H9 (cell line): Measurements from ENCODE around the gene TXNRD1. TPM values are rescaled to one million over a fixed set of nuclear protein-coding genes. Genes with fewer than 3 reads are reported as not detected.

Experiments
- DNase-seq: peaks from one replicate; pipeline ENCODE4 v3.0.0-alpha.2; 2017
- H2AFZ ChIP-seq: one replicate; pipeline ENCODE4 v1.6.1; 2013; ENCODE audit warnings: mild to moderate bottlenecking, low read length, control low read depth, moderate library complexity
- H2AK5ac ChIP-seq: 2 replicates; pipeline ENCODE4 v1.6.1; 2013; ENCODE audit warnings: low read length, control low read depth, mixed read lengths; ENCODE audit not compliant: insufficient read length
- H2BK120ac ChIP-seq: one replicate; pipeline ENCODE4 v1.6.1; 2013; ENCODE audit warnings: low read depth, mild to moderate bottlenecking, low read length, control low read depth, inconsistent platforms; ENCODE audit not compliant: poor library complexity, severe bottlenecking
- H2BK12ac ChIP-seq: 2 replicates; pipeline ENCODE4 v1.6.1; 2013; ENCODE audit warnings: low read length, control low read depth, mixed read lengths, low read depth; ENCODE audit not compliant: insufficient read length
- H2BK15ac ChIP-seq: 2 replicates; pipeline ENCODE4 v1.6.1; 2013; ENCODE audit warnings: low read depth, low read length, control low read depth
- H2BK20ac ChIP-seq: one replicate; pipeline ENCODE4 v1.6.1; 2013; ENCODE audit warnings: low read depth, mild to moderate bottlenecking, low read length, control low read depth, inconsistent platforms; ENCODE audit not compliant: poor library complexity, severe bottlenecking
- H2BK5ac ChIP-seq: 2 replicates; pipeline ENCODE4 v1.6.1; 2013; ENCODE audit warnings: low read length, control low read depth, mixed read lengths; ENCODE audit not compliant: insufficient read length
- H3K14ac ChIP-seq: 2 replicates; pipeline ENCODE4 v1.6.1; 2013; ENCODE audit warnings: low read length, control low read depth; ENCODE audit not compliant: insufficient read depth
- H3K18ac ChIP-seq: 2 replicates; pipeline ENCODE4 v1.6.1; 2013; ENCODE audit warnings: low read depth, mild to moderate bottlenecking, mixed read lengths, low read length, control low read depth; ENCODE audit not compliant: insufficient read length
- H3K23ac ChIP-seq: 2 replicates; pipeline ENCODE4 v1.6.1; 2013; ENCODE audit warnings: low read length, control low read depth, mixed read lengths, low read depth; ENCODE audit not compliant: insufficient read length
- H3K23me2 ChIP-seq: 2 replicates; pipeline ENCODE4 v1.6.1; 2013; ENCODE audit warnings: low read depth, mild to moderate bottlenecking, mixed read lengths, low read length, control low read depth; ENCODE audit not compliant: insufficient read length, poor library complexity, severe bottlenecking
- H3K27ac ChIP-seq: 2 replicates; pipeline ENCODE4 v1.5.1; 2013; ENCODE audit warnings: low read length, control low read depth, mixed read lengths, low read depth; ENCODE audit not compliant: insufficient read length
- H3K27me3 ChIP-seq: 2 replicates; pipeline ENCODE4 v1.6.1; 2013; ENCODE audit warnings: low read length, control low read depth, inconsistent platforms; ENCODE audit not compliant: insufficient read depth
- H3K4ac ChIP-seq: 2 replicates; pipeline ENCODE4 v1.6.1; 2013; ENCODE audit warnings: low read depth, mild to moderate bottlenecking, control low read depth, inconsistent platforms, low read length, moderate library complexity
- H3K4me1 ChIP-seq: 2 replicates; pipeline ENCODE4 v1.6.1; 2013; ENCODE audit warnings: low read length, control low read depth, inconsistent platforms; ENCODE audit not compliant: insufficient read depth
- H3K4me2 ChIP-seq: 2 replicates; pipeline ENCODE4 v1.6.1; 2013; ENCODE audit warnings: low read length, control low read depth, mixed read lengths; ENCODE audit not compliant: insufficient read length, insufficient read depth
- H3K56ac ChIP-seq: 2 replicates; pipeline ENCODE4 v1.6.1; 2013; ENCODE audit warnings: low read depth, mild to moderate bottlenecking, mixed read lengths, low read length, control low read depth; ENCODE audit not compliant: insufficient read length
- H3K79me1 ChIP-seq: 2 replicates; pipeline ENCODE4 v1.6.1; 2013; ENCODE audit warnings: low read depth, mild to moderate bottlenecking, moderate library complexity, low read length, control low read depth, inconsistent platforms; ENCODE audit not compliant: insufficient read depth, poor library complexity, severe bottlenecking
- H3K79me2 ChIP-seq: 2 replicates; pipeline ENCODE4 v1.6.1; 2013; ENCODE audit warnings: low read length, control low read depth, inconsistent platforms; ENCODE audit not compliant: insufficient read depth
- H3K9ac ChIP-seq: 2 replicates; pipeline ENCODE4 v1.6.1; 2013; ENCODE audit warnings: low read length, control low read depth, mixed read lengths; ENCODE audit not compliant: insufficient read length; ENCODE audit errors: extremely low read depth
- H3K9me3 ChIP-seq: one replicate; pipeline ENCODE4 v1.6.1; 2013; ENCODE audit warnings: low read depth, low read length, inconsistent platforms; ENCODE audit not compliant: control insufficient read depth
- H3T11ph ChIP-seq: one replicate; pipeline ENCODE4 v1.6.1; 2013; ENCODE audit warnings: mild to moderate bottlenecking, low read length, control low read depth, inconsistent platforms
- H4K20me1 ChIP-seq: one replicate; pipeline ENCODE4 v1.6.1; 2013; ENCODE audit not compliant: control insufficient read depth, insufficient read length, insufficient read depth
- H4K5ac ChIP-seq: 2 replicates; pipeline ENCODE4 v1.6.1; 2013; ENCODE audit warnings: low read depth, mild to moderate bottlenecking, mixed read lengths, low read length, control low read depth; ENCODE audit not compliant: insufficient read length
- H4K8ac ChIP-seq: replicated peaks from 2 replicates; pipeline ENCODE4 v1.6.1; 2013; ENCODE audit warnings: low read length, control low read depth, mixed read lengths, low read depth; ENCODE audit not compliant: insufficient read length
- H4K91ac ChIP-seq: 2 replicates; pipeline ENCODE4 v1.6.1; 2013; ENCODE audit warnings: low read depth, mild to moderate bottlenecking, moderate library complexity, mixed read lengths, low read length, control low read depth; ENCODE audit not compliant: insufficient read length
- H3K27ac Mint-ChIP-seq, 3 experiments: 2 replicates in 2 of 3; 3 replicates in 1 of 3; pipeline ENCODE4 v1.8.0; 2020 to 2021; ENCODE audit warnings: mixed read lengths in 3 of 3, mild to moderate bottlenecking in 1 of 3, moderate library complexity in 1 of 3
- H3K27me3 Mint-ChIP-seq: 2 replicates; pipeline ENCODE4 v1.8.0; 2021; ENCODE audit warnings: low read depth, mild to moderate bottlenecking, moderate library complexity, mixed read lengths
- H3K36me3 Mint-ChIP-seq, 3 experiments: 2 replicates in 2 of 3; 3 replicates in 1 of 3; pipeline ENCODE4 v1.8.0; 2020 to 2021; ENCODE audit warnings: low read depth in 3 of 3, mixed read lengths in 3 of 3; ENCODE audit not compliant: insufficient read depth in 1 of 3
- H3K4me1 Mint-ChIP-seq, 2 experiments: 2 replicates each; pipeline ENCODE4 v1.8.0; 2020; ENCODE audit warnings: mixed read lengths in 2 of 2
- H3K4me3 Mint-ChIP-seq, 2 experiments: 2 replicates in 1 of 2; 3 replicates in 1 of 2; pipeline ENCODE4 v1.8.0; 2020 to 2021; ENCODE audit warnings: mild to moderate bottlenecking in 2 of 2, mixed read lengths in 2 of 2, moderate library complexity in 1 of 2
- H3K9me3 Mint-ChIP-seq, 2 experiments: 2 replicates in 1 of 2; 3 replicates in 1 of 2; pipeline ENCODE4 v1.8.0; 2020; ENCODE audit warnings: mild to moderate bottlenecking in 2 of 2, mixed read lengths in 2 of 2, moderate library complexity in 1 of 2
- WGBS: extraction: QIAGEN DNeasy Blood & Tissue Kit; methylation state at CpG from one replicate; pipeline ENCODE4 v1.1.7; 2013; ENCODE audit warnings: missing lambda C conversion rate, low lambda C conversion rate, mixed read lengths; ENCODE audit not compliant: insufficient read length; ENCODE audit errors: extremely low coverage; 5-methylcytosine and 5-hydroxymethylcytosine counted together
- total RNA-seq: library from RNA; stranded (reverse); gene quantifications from 2 replicates; pipeline ENCODE4 v1.2.1, GENCODE V29; 2021
- TF ChIP-seq, protein P1 (sequence below): fragments of 200-600 bp; sonication (generic); conservative IDR thresholded peaks from 3 replicates; pipeline ENCODE4 v1.8.0; 2021; ENCODE audit warnings: antibody characterized with exemption, mild to moderate bottlenecking

TXNRD1 gene
- total RNA-seq, 1 experiment from 2014 or later: 100 TPM

DNA sequence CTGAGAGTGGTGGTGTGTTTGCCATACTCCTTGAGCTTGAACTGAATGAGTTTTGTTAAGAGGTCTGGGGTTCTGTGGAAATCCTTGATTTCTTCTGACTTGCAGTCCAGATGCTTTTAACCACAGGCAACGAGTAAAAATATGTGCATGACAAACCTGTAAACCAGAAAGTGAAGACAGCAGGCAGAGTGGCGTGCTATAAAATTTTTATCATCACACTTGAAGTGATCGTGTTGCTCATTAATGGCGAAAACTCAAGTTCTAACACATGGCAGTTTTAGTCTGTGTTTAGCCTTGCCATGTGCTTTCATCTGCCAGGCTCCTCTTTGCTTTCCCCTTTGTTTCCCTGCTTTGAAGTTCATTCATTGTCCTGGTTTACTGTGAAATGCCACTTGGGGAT lies 28.0 kb downstream of the TXNRD1 start:
- Histone ChIP-seq H3K9ac (no peak overlapping the region), H3K4me1 (no peaks in the 10 kb centered on the region; the same call in 1 of the 2 replicates), H3K79me1 (no peaks in the 10 kb centered on the region), H3K4ac (no peak overlapping the region), H2BK15ac (no peak overlapping the region), H3K56ac (no peak overlapping the region), H4K8ac (no peak overlapping the region), H3K23me2 (no peaks in the 10 kb centered on the region), H3K14ac (no peak overlapping the region), H2BK20ac (no peak overlapping the region), H4K91ac (no peak overlapping the region), H3K27me3 (no peaks in the 10 kb centered on the region), H3K18ac (no peak overlapping the region), H2BK5ac (no peak overlapping the region), H3K27ac (no peak overlapping the region), H3K79me2 (no peaks in the 10 kb centered on the region), H3K9me3 (no peaks in the 10 kb centered on the region), H4K20me1 (no peaks in the 10 kb centered on the region), H2AK5ac (no peak overlapping the region), H2BK120ac (no peak overlapping the region), H3K23ac (no peak overlapping the region), H2AFZ (no peak overlapping the region), H3T11ph (no peak overlapping the region), H3K4me2 (no peak overlapping the region), H4K5ac (no peak overlapping the region), H2BK12ac (no peak overlapping the region)
- Mint-ChIP-seq H3K9me3 (no peaks in the 10 kb centered on the region), H3K36me3 (no peaks in the 10 kb centered on the region), H3K4me3 (no peak overlapping the region), H3K4me1 (peaks cover 2 to 6% of the 10 kb centered on the region in 2 experiments), H3K27me3 (peaks cover 39% of the 10 kb centered on the region), H3K27ac (no peak overlapping the region)
- DNase-seq: no peak
- WGBS: no CpG with 5 or more reads among the region's 4 CpGs
- TF ChIP-seq, protein P1, sequence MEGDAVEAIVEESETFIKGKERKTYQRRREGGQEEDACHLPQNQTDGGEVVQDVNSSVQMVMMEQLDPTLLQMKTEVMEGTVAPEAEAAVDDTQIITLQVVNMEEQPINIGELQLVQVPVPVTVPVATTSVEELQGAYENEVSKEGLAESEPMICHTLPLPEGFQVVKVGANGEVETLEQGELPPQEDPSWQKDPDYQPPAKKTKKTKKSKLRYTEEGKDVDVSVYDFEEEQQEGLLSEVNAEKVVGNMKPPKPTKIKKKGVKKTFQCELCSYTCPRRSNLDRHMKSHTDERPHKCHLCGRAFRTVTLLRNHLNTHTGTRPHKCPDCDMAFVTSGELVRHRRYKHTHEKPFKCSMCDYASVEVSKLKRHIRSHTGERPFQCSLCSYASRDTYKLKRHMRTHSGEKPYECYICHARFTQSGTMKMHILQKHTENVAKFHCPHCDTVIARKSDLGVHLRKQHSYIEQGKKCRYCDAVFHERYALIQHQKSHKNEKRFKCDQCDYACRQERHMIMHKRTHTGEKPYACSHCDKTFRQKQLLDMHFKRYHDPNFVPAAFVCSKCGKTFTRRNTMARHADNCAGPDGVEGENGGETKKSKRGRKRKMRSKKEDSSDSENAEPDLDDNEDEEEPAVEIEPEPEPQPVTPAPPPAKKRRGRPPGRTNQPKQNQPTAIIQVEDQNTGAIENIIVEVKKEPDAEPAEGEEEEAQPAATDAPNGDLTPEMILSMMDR: no peak
